ENCODE measurements around the gene AFP. TPM values are rescaled to one million over a fixed set of nuclear protein-coding genes. Genes with fewer than 3 reads are reported as not detected.

The AFP gene
- total RNA-seq, 1 experiment from 2014 or later = not detected

GRCh38 chr4:73391774-73392173, 44.2 kb upstream of the AFP start:
- H3K4me3 ChIP-seq (ENCODE audit: low read depth, low read length, poor library complexity, severe bottlenecking) = no peak overlapping the region
- no TSS peak for BruUV-seq (replicated peaks)
- H3K4me1 ChIP-seq (ENCODE audit: insufficient read depth, low read length, poor library complexity, severe bottlenecking) = no peaks in the 10 kb centered on the region
- ChIA-PET CTCF (no interaction called here), POLR2A (ENCODE audit: low non-redundant PET) (no interaction called here)
- no peaks in the 10 kb centered on the region for H3K36me3 ChIP-seq (ENCODE audit: insufficient read depth, low read length, poor library complexity, severe bottlenecking)
- intact Hi-C loops (cut with micrococcal nuclease; ENCODE audit: unreplicated experiment) = no loop called here
- no peak for TF ChIP-seq EZH2 (IDR thresholded peaks at IDR 0.05; ENCODE audit: borderline replicate concordance, low read depth, low read length, poor library complexity, severe bottlenecking)
- TF ChIP-seq CTCF (conservative IDR thresholded peaks at IDR 0.05; ENCODE audit: low read depth, low read length) = no peak
- H3K27me3 ChIP-seq (replicated peaks; ENCODE audit: insufficient read depth, low read depth, low read length, poor library complexity) = no peaks in the 10 kb centered on the region
- no peak for DNase-seq (ENCODE audit: low spot score)
- no peak overlapping the region for H3K27ac ChIP-seq (ENCODE audit: low read depth, low read length, poor library complexity, severe bottlenecking)
- H3K9me3 ChIP-seq (ENCODE audit: low read depth, low read length, poor library complexity, severe bottlenecking) = no peaks in the 10 kb centered on the region

GRCh38 chr4:73392936-73393335, 43.1 kb upstream of the AFP start:
- POLR2A ChIA-PET (ENCODE audit: low non-redundant PET) = no interaction called here
- BruUV-seq (replicated peaks) = no TSS peak
- TF ChIP-seq CTCF (conservative IDR thresholded peaks at IDR 0.05; ENCODE audit: low read depth, low read length) (no peak), EZH2 (IDR thresholded peaks at IDR 0.05; ENCODE audit: borderline replicate concordance, low read depth, low read length, poor library complexity, severe bottlenecking) (no peak)
- Histone ChIP-seq H3K9me3 (ENCODE audit: low read depth, low read length, poor library complexity, severe bottlenecking) (no peaks in the 10 kb centered on the region), H3K27me3 (replicated peaks; ENCODE audit: insufficient read depth, low read depth, low read length, poor library complexity) (no peaks in the 10 kb centered on the region), H3K27ac (ENCODE audit: low read depth, low read length, poor library complexity, severe bottlenecking) (no peak overlapping the region), H3K36me3 (ENCODE audit: insufficient read depth, low read length, poor library complexity, severe bottlenecking) (no peaks in the 10 kb centered on the region), H3K4me1 (ENCODE audit: insufficient read depth, low read length, poor library complexity, severe bottlenecking) (no peaks in the 10 kb centered on the region), H3K4me3 (ENCODE audit: low read depth, low read length, poor library complexity, severe bottlenecking) (no peak overlapping the region)
- CTCF ChIA-PET = no interaction called here
- intact Hi-C loops (cut with micrococcal nuclease; ENCODE audit: unreplicated experiment) = no loop called here
- no peak for DNase-seq (ENCODE audit: low spot score)

- Histone ChIP-seq H3K27me3 (replicated peaks; ENCODE audit: insufficient read depth, low read depth, low read length, poor library complexity) (no peaks in the 10 kb centered on the region), H3K27ac (ENCODE audit: low read depth, low read length, poor library complexity, severe bottlenecking) (no peak overlapping the region), H3K36me3 (ENCODE audit: insufficient read depth, low read length, poor library complexity, severe bottlenecking) (no peaks in the 10 kb centered on the region), H3K4me3 (ENCODE audit: low read depth, low read length, poor library complexity, severe bottlenecking) (no peak overlapping the region), H3K9me3 (ENCODE audit: low read depth, low read length, poor library complexity, severe bottlenecking) (no peaks in the 10 kb centered on the region), H3K4me1 (ENCODE audit: insufficient read depth, low read length, poor library complexity, severe bottlenecking) (no peaks in the 10 kb centered on the region)
- no peak for DNase-seq (ENCODE audit: low spot score)
- POLR2A ChIA-PET (ENCODE audit: low non-redundant PET) = no interaction called here
- BruUV-seq (replicated peaks) = no TSS peak
- TF ChIP-seq EZH2 (IDR thresholded peaks at IDR 0.05; ENCODE audit: borderline replicate concordance, low read depth, low read length, poor library complexity, severe bottlenecking) (no peak), CTCF (conservative IDR thresholded peaks at IDR 0.05; ENCODE audit: low read depth, low read length) (no peak)
- CTCF ChIA-PET = no interaction called here
- intact Hi-C loops (cut with micrococcal nuclease; ENCODE audit: unreplicated experiment) = no loop called here
Observed at GRCh38 chr4:73396304-73396703, 39.7 kb upstream of the AFP start.

Measured in A673 (cell line).